GM19240 (cell line): ENCODE data around the gene MOSPD3.
"Not testable (repeated sequence)": the region's sequence is repeated elsewhere in the genome, so short reads cannot be mapped to it uniquely, and the experiment has no call there.

Experiments
- DNase-seq: peaks from one replicate; pipeline ENCODE4 v3.0.0; 2011; ENCODE audit warnings: low spot score; ENCODE audit not compliant: insufficient read length

The MOSPD3 gene

DNA sequence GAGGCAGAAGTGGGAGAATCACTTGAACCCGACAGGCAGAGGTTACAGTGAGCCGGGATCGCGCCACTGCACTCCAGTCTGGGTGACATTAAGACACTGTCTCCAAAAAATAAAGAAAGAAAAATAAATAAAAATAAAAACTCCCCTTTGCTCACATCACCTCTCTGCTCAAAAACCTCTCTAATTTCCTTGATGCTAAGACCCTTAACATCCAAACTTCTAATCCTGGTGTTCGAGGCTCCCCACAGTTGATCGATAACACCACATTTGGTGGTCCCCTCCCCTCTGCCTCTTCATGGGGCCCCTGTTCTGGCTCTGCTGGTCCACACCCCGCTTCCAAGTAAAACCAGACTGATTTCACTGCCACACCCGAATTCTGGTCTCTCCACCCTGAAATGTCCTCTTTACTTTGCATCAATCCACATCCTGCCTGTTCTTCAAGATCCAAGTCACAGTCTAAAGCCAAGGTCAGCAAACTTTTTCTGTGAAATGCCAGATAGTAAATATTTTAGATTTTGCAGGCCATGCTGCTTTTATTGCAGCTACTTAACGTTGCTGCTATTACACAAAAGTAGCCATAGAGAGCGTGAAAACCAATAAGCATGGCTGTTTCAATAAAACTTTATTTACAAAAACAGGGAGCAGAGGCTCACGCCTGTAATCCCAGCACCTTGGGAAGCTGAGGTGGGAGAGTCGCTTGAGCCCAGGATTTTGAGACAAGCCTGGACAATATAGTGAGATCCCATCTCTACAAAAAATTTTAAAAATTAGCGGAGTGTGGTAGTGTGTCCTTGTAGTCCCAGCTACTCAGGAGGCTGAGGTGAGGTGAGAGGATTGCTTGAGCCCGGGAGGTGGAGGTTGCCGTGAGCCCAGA is 11.8 kb downstream of the MOSPD3 start:
- DNase-seq, result no peak

- no peak for DNase-seq
Measured at GRCh38 chr7:100626055-100626454, 13.7 kb downstream of the MOSPD3 start.

DNA sequence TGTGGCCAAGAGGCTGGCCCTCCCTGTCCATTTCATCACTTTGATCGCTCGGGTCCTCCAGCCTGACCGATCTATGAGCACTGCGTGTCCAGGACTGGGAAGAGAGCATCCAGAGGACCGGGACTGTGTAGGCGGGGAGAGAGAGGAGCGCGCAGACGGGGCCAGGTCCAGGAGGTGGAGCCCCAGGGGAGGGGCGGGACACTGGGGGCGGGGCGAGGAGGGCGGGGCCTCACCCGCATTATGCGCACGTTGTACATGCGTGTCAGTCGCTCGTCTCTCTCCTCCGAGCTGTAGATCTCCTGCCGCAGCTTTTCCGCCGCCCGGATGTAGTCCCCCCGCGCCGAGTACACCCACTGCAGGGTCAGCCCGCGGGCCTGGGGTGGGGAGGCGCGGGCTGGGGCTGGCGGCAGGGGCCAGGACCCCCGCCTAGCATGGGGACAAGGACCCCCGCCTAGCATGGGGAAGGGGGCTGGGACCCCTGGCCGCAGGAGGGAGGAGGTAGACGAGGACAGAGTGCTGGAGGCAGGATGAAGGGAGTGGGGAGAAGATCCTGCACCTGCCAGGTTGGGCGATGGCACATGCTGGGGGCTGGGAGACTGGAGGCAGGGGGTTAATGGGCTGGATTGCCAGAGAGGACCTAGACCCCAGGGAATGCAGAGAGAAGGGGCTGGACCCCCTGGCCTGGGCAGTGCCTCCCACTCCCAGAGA is 14.3 kb downstream of the MOSPD3 start:
- DNase-seq, result peak; percentile 96

GRCh38 chr7:100627238-100627549 is 14.9 kb downstream of the MOSPD3 start:
- DNase-seq, result no peak

GRCh38 chr7:100629117-100629716 is 16.9 kb downstream of the MOSPD3 start:
- DNase-seq, result no peak

DNA sequence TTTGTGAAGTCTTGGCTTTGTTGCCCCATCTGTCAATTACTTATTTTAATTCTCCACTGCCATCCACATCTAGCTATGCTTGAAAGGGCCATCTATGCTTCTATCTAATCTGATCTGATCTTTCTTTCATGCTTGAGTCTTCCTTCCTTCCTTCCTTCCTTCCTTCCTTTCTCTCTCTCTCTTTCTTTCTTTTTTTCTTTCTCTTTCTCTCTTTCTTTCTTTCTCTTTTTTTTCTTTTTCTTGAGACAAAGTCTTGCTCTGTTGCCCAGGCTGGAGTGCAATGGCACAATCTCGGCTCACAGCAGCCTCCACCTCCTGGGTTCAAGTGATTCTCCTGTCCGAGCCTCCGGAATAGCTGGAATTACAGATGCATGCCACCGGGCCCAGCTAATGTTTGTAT is 17.7 kb downstream of the MOSPD3 start:
- DNase-seq, result no peak

GRCh38 chr7:100632951-100633717 is 20.8 kb downstream of the MOSPD3 start:
- no peak for DNase-seq

DNA sequence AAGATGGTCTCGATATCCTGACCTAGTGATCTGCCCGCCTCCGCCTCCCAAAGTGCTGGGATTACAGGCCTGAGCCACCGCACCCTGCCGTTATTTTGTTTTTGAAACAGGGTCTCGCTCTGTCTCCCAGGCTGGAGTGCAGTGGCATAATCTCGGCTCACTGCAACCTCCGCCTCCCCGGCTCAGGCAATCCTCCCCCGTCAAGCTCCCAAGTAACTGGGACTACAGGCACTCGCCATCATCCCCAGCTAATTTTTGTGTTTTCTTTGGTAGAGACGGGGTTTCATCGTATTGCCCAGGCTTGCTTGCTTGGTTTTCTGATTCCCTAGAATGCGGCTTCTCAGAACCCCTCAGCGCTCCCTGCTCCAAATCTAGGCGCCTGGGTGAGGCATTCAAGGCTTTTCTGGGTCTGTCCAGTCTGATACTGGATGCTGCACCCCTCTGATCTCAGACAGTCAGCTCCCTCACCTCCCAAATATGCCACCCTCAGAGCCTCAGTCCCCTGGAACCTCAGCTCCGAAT is 27.7 kb downstream of the MOSPD3 start:
- no peak for DNase-seq

DNA sequence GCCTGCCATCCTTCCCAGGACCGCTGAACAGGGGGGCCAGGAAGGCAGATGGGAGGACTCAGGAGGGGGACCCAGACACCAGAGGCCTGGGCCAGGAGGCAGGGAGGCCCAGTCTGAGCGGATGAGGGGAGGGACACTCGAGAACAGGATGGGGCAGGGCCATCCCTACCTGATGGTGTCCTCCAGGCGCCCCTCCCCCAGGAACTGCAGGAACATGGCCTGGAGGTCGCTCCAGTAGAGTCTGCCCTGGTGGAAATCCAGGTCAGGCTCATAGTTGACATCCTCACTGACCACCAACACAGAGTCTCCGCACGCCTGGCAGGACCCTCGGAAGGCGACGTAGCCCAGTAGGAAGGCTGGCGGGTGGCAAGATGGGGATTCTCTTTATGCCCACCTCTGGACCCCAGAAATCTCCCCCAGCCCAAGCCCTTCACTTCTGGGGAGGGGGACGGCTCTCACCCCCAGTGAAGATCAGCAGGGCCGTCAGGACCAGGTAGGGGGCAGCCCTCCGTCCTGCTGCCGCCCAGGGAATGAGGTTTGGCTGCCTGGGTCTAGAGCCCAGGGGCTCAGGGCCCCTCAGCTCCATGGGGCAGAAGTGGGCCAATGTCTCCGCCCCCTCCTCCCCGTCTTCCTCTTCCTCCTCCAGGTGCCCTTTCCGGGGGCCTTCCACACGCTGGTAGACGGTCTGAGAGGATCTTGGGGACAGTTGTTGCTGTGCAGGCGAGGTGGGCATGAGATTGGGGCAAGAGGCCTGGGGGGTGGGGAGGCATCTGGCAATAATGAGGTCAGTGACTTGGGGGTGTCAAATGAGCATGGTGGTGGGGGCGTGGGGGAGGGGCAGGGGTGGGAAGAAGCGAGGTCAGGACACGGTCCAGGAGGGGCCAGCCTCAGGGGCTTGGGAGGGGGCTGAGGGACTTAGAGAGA is 28.4 kb downstream of the MOSPD3 start:
- no peak for DNase-seq

DNA sequence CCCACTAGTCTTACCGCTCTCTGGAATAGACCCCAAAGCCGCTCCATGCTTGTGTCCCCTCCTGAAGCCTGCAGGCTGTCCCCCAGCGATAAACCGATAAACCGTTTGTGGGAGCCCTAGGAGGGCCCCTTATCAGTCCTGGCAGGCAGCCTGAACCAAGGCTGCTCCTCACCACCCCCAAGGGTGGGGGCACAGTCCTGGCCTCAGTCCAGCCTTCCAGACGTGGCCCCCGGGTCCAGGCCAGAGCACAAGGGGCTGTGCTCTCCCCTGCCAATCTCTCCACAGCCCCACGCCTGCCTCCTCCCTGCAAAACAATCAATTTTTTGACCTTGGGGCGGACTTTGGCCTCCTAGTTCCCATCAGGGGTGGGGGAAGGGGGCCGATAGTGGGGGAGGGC is 29.1 kb downstream of the MOSPD3 start, which contains the start of gene TFR2:
TSS of gene TFR2 (minus strand) at position 90 of the 397 bp plus-strand sequence. CDS start at position 47, 43 bp downstream.
- DNase-seq, result no peak

GRCh38 chr7:100641860-100642533 is 29.7 kb downstream of the MOSPD3 start:
- no peak for DNase-seq

DNA sequence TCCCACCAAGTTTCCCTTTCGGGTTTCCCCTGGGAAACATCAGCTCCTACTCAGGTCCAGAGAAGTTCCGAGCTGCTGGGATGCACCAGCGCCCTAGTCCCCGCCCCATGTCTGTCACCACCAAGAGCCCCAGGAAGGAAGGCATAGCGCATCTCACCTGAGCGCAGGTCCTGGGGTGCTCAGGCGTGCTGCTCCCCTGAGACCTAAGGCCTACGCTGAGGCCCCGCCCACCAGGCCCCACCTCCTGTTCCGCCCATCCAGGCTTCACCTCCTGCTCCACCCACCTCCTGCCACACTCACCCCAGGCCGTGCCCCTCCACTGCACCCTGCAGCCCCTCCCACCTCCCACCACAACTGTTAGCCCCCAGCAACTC is 30.2 kb downstream of the MOSPD3 start:
- peak; percentile 69 for DNase-seq

DNA sequence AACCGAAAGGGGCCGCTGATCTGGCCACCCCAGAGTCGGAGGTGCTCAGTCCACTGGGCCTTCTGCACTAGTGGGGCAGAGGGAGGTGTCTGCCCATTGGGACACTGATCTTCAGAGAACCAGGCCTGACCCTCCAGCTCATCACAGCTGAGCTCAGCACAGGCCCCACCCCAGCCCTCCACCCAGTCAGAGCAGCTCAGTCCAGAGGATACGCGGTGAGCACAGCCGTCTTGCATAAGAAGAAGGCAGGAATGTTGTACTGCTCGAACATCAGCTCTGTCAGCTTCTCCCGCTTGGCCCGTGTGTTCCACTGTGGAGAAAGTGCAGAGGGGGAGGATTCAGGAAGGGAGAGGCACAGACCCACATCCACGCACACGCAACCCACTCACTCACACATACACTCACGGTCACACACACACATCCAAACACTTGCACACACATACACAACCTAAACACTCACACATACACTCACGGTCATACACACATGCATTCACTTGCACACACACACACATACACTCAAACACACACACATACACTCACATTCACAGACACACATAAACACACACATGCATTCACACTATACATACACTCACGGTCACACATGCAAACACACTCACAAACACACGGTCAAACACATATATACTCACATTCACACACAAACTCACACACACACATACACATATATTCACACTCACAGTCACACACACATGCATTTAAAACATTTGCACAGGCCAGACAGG is 37.7 kb downstream of the MOSPD3 start:
- no peak for DNase-seq

- DNase-seq, result no peak
Measured at GRCh38 chr7:100654908-100655831, 42.8 kb downstream of the MOSPD3 start.

DNA sequence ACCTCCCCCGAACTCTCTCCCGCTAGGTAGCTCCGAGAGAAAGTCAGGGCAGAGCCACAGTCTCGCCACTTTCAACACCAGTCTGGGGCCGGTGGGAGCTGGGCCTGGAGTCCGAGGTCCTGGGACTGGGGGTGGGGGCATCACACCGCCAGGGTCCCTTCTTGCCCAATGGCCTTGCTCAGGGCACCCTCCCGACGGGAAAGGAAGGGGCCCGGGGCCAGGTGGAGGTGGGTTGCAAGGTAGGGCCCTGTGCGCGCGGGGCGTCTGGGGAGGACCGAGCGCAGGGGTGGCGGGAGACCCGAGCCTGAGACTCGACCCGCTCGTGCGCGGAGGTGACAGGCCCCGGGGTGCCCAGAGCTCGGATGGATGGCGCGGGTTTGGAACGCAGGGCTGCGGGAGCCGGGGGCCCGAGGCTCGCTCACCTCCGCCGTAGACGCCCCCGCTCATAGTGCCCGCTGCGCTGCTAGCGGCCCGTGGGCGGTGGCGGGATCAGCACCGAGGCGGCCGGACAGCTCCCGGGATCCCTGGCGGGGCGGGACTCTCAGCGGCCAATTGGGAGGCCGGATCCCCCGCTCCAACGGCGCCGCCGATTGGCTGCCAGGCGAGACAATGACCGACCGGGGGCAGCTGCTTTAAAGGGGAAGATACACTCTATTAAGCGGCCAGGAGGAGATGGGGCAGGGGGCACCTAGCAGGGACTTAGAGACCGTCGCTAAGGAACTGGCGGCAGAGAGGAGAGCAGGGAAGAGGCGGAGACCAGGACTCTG is 43.8 kb downstream of the MOSPD3 start, which contains the start of gene ACTL6B:
TSS of gene ACTL6B (minus strand) at position 541 of the 767 bp plus-strand sequence. CDS start at position 447, 94 bp downstream.
- no peak for DNase-seq

DNA sequence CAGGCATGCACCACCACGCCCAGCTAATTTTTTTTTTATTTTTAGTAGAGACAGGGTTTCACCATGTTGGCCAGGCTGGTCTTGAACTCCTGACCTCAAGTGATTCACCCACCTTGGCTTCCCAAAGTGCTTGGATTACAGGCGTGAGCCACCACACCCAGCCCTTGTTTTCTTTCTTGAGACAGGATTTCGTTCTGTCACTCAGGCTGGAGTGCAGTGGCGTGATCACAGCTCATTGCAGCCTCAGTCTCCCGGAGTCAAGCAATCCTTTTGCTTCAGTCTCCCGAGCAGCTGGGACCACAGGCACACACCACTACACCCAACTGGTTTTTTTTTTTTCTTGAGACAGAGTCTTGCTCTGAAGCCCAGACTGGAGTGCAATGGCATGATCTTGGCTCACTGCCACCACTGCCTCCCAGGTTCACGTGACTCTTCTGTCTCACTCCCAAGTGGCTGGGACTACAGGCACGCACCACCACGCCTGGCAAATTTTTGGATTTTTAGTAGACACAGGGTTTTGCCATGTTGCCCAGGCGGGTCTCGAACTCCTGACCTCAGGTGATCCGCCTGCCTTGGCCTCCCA is 49.9 kb downstream of the MOSPD3 start:
- DNase-seq, result not testable (repeated sequence)
